Stimulated activated CD8-positive, alpha-beta memory T cell treated with anti-CD3 and anti-CD28 coated beads, Interleukin-15, amount 100 ng/mL, for 24 hours (primary cell): ENCODE results near the gene SH3D21.

Source experiments
- DNase-seq: peaks from one replicate; pipeline ENCODE4 v3.0.0-alpha.2; 2020; ENCODE audit warnings: low read depth

SH3D21 gene

GRCh38 chr1:36306210-36306901 is at the start of gene SH3D21:
Gene SH3D21, plus strand, starts transcription at chr1:36306368. Its CDS starts 53 bp downstream, at chr1:36306421.
- no peak for DNase-seq

GRCh38 chr1:36256558-36257374 is 49.4 kb upstream of the SH3D21 start:
- DNase-seq, result no peak

- DNase-seq, result no peak
Measured at GRCh38 chr1:36257375-36257767, 48.8 kb upstream of the SH3D21 start.

GRCh38 chr1:36258960-36259344 is 47.2 kb upstream of the SH3D21 start:
- DNase-seq, result no peak

GRCh38 chr1:36268981-36269380 is 37.2 kb upstream of the SH3D21 start:
- DNase-seq, result no peak

- DNase-seq, result no peak
Measured at GRCh38 chr1:36269408-36269838, 36.7 kb upstream of the SH3D21 start.

- no peak for DNase-seq
Measured at GRCh38 chr1:36273024-36273423, 33.1 kb upstream of the SH3D21 start.

GRCh38 chr1:36274201-36274600 is 32.0 kb upstream of the SH3D21 start:
- no peak for DNase-seq

- DNase-seq, result no peak
Measured at GRCh38 chr1:36276688-36277087, 29.5 kb upstream of the SH3D21 start.

- no peak for DNase-seq
Measured at GRCh38 chr1:36279110-36279788, 26.9 kb upstream of the SH3D21 start.

- no peak for DNase-seq
Measured at GRCh38 chr1:36279789-36280296, 26.3 kb upstream of the SH3D21 start.

GRCh38 chr1:36284061-36284460 is 22.1 kb upstream of the SH3D21 start:
- no peak for DNase-seq

- no peak for DNase-seq
Measured at GRCh38 chr1:36284517-36284916, 21.7 kb upstream of the SH3D21 start.

GRCh38 chr1:36285443-36286101 is 20.6 kb upstream of the SH3D21 start:
- no peak for DNase-seq

- DNase-seq, result no peak
Measured at GRCh38 chr1:36286802-36287201, 19.4 kb upstream of the SH3D21 start.

GRCh38 chr1:36287595-36287994 is 18.6 kb upstream of the SH3D21 start:
- no peak for DNase-seq

GRCh38 chr1:36295390-36295789 is 10.8 kb upstream of the SH3D21 start:
- DNase-seq, result no peak

- DNase-seq, result no peak
Measured at GRCh38 chr1:36297062-36297461, 9.1 kb upstream of the SH3D21 start.

- no peak for DNase-seq
Measured at GRCh38 chr1:36298640-36299039, 7.5 kb upstream of the SH3D21 start.

- DNase-seq, result no peak
Measured at GRCh38 chr1:36300526-36300925, 5.6 kb upstream of the SH3D21 start.

- no peak for DNase-seq
Measured at GRCh38 chr1:36301220-36301619, 4.9 kb upstream of the SH3D21 start.

GRCh38 chr1:36303244-36303643 is 2.9 kb upstream of the SH3D21 start:
- no peak for DNase-seq
